GM12878 (cell line): ENCODE data around the gene NAA15. TPM values are rescaled to one million over a fixed set of nuclear protein-coding genes. Genes with fewer than 3 reads are reported as not detected.
A peak's percentile ranks its signal among the peaks of the same experiment; 100 is the strongest.

ENCODE experiments used
- ATAC-seq: fragments of 200-7000 bp; cut with Tn5 transposase; 3 replicates; pipeline ENCODE4 v1.9.1; 2020; ENCODE audit warnings: mild to moderate bottlenecking, moderate library complexity
- BruUV-seq: library from RNA; stranded (reverse); fragments of 400-500 nt; replicated peaks from 2 replicates; lab custom pipeline; 2021; lab: Mats Ljungman, UMichigan
- CTCF ChIA-PET: fragments of 300-600 bp; sonication (Branson Sonifier 250); formaldehyde crosslinking; extraction: SDS; loops from one replicate; lab custom pipeline; 2021; ENCODE audit warnings: inconsistent platforms; lab: Yijun Ruan, JAX
- POLR2A ChIA-PET: fragments of 350-600 bp; formaldehyde crosslinking; extraction: SDS; loops from one replicate; lab custom pipeline; 2021; ENCODE audit warnings: inconsistent platforms; lab: Charles Lee
- RAD21 ChIA-PET: fragments of 300-600 bp; sonication (Branson Sonifier 250); formaldehyde crosslinking; loops from one replicate; lab custom pipeline; 2023; ENCODE audit warnings: antibody characterized with exemption; ENCODE audit not compliant: unreplicated experiment; lab: Charles Lee
- SMC1A ChIA-PET: fragments of 300-600 bp; sonication (Branson Sonifier 250); formaldehyde crosslinking; loops from one replicate; lab custom pipeline; 2023; ENCODE audit not compliant: unreplicated experiment, uncharacterized antibody; lab: Charles Lee
- DNase-seq: peaks from one replicate; pipeline ENCODE4 v3.0.0-alpha.2; 2011; ENCODE audit warnings: low read depth, low spot score
- FAIRE-seq: peaks from 3 replicates; lab custom pipeline; 2011; peaks lifted over from hg19 to GRCh38; lab: Jason Lieb, UNC
- H2AFZ ChIP-seq: 2 replicates; pipeline ENCODE4 v1.6.0; 2011; ENCODE audit warnings: low read depth, low read length, control low read depth; ENCODE audit not compliant: control insufficient read depth
- H3K27ac ChIP-seq: 2 replicates; pipeline ENCODE4 v1.5.1; 2011; ENCODE audit warnings: control low read depth; ENCODE audit not compliant: control insufficient read depth, insufficient read depth
- H3K27me3 ChIP-seq, 2 experiments: replicated peaks in 1 of 2; 2 replicates each; pipeline versions ENCODE4 v1.6.0 to v1.6.1; 2011; ENCODE audit warnings: low read length in 1 of 2; ENCODE audit not compliant: control insufficient read depth in 2 of 2, insufficient read depth in 2 of 2
- H3K36me3 ChIP-seq, 2 experiments: 2 replicates each; pipeline ENCODE4 v1.5.1; 2011; ENCODE audit warnings: low read length in 1 of 2; ENCODE audit not compliant: control insufficient read depth in 2 of 2, insufficient read depth in 2 of 2
- H3K4me1 ChIP-seq: 2 replicates; pipeline ENCODE4 v1.6.1; 2011; ENCODE audit warnings: mild to moderate bottlenecking, low read length, moderate library complexity, mixed read lengths; ENCODE audit not compliant: control insufficient read depth, insufficient read depth
- H3K4me2 ChIP-seq: 2 replicates; pipeline ENCODE4 v1.6.0; 2011; ENCODE audit warnings: control low read depth; ENCODE audit not compliant: control insufficient read depth, insufficient read depth
- H3K4me3 ChIP-seq: fragments of 200-600 bp; sonication (generic); 2 replicates; pipeline ENCODE4 v1.5.1; 2016
- H3K79me2 ChIP-seq: 2 replicates; pipeline ENCODE4 v1.6.0; 2011; ENCODE audit warnings: low read length; ENCODE audit not compliant: control insufficient read depth, insufficient read depth
- H3K9ac ChIP-seq: 2 replicates; pipeline ENCODE4 v1.8.0; 2011; ENCODE audit warnings: low read length, control low read depth, mixed read lengths; ENCODE audit not compliant: control insufficient read depth, insufficient read depth
- H3K9me3 ChIP-seq: replicated peaks from 3 replicates; pipeline ENCODE4 v1.5.1; 2011; ENCODE audit warnings: mild to moderate bottlenecking, low read length; ENCODE audit not compliant: control insufficient read depth, insufficient read depth
- H4K20me1 ChIP-seq: 2 replicates; pipeline ENCODE4 v1.6.0; 2011; ENCODE audit not compliant: control insufficient read depth, insufficient read depth
- EZH2 ChIP-seq: IDR thresholded peaks from 2 replicates; pipeline ENCODE4 v1.6.1; 2012; ENCODE audit warnings: low read depth, mild to moderate bottlenecking, control low read depth, inconsistent platforms, low read length, borderline replicate concordance; ENCODE audit not compliant: control insufficient read depth
- JUND ChIP-seq: IDR thresholded peaks from 2 replicates; pipeline ENCODE4 v1.6.1; 2012; ENCODE audit warnings: low read depth, mild to moderate bottlenecking, low read length, improper control_type of control experiment, moderate library complexity
- MEF2A ChIP-seq: IDR thresholded peaks from 2 replicates; pipeline ENCODE4 v1.6.1; 2011; ENCODE audit warnings: low read depth, mild to moderate bottlenecking, low read length, moderate library complexity; ENCODE audit not compliant: insufficient read depth
- POLR2A ChIP-seq: IDR thresholded peaks from 2 replicates; pipeline ENCODE4 v1.6.1; 2011; ENCODE audit warnings: low read depth, mild to moderate bottlenecking, low read length
- ZNF384 ChIP-seq: IDR thresholded peaks from 2 replicates; pipeline ENCODE4 v1.6.1; 2012; ENCODE audit warnings: low read depth, mild to moderate bottlenecking, low read length, improper control_type of control experiment, borderline replicate concordance
- ZNF592 ChIP-seq: fragments of 450-650 bp; IDR thresholded peaks from 2 replicates; pipeline ENCODE4 v1.6.1; 2017; ENCODE audit warnings: mild to moderate bottlenecking, moderate library complexity
- WGBS: methylation state at CpG from one replicate; pipeline ENCODE4 v1.1.6; 2016; ENCODE audit warnings: low lambda C conversion rate; ENCODE audit not compliant: insufficient replicate concordance, insufficient coverage; ENCODE audit errors: missing lambda C conversion rate; 5-methylcytosine and 5-hydroxymethylcytosine counted together
- in situ Hi-C: fragments of 300-500 bp; cut with MboI; formaldehyde crosslinking; loops from 9 replicates; pipeline ENCODE4 v1.14.3; 2018; ENCODE audit warnings: mixed read lengths
- intact Hi-C: fragments of 100-400 bp; cut with micrococcal nuclease; formaldehyde crosslinking; loops from one replicate; pipeline ENCODE4 v1.14.2; 2022; ENCODE audit not compliant: unreplicated experiment
- polyA plus RNA-seq, 11 experiments: library from polyadenylated mRNA; depleted of rRNA in 4 of 11; unstranded in 6 of 11; stranded (reverse) in 5 of 11; fragments of >200 nt; fragmentation: Nextera tagmentation in 4 of 11; fragmentation: Illumina TruSeq in 1 of 11; extraction: Ambion mirVana in 4 of 11; extraction: Trizol in 1 of 11; gene quantifications; 1 replicate in 1 of 11; 2 replicates in 10 of 11; pipeline versions ENCODE4 v1.2.1 to v1.2.3, GENCODE V29; 2011 to 2016; ENCODE audit warnings: inconsistent platforms in 2 of 11, missing spikeins in 2 of 11, low read depth in 1 of 11
- total RNA-seq, 4 experiments: library from RNA; depleted of rRNA in 3 of 4; stranded (reverse); fragments of >200 nt in 3 of 4; fragmentation: Illumina TruSeq in 1 of 4; extraction: Trizol in 1 of 4; gene quantifications; 2 replicates each; pipeline versions ENCODE4 v1.2.1 to v1.2.3, GENCODE V29; 2013 to 2021
- TF ChIP-seq, protein P1 (sequence below): fragments of 450-650 bp; IDR thresholded peaks from 2 replicates; pipeline ENCODE4 v1.6.1; 2018; ENCODE audit warnings: mild to moderate bottlenecking, low read depth, moderate library complexity; ENCODE audit not compliant: partially characterized antibody

The NAA15 gene
- total and polyA plus RNA-seq, 10 of the 15 experiments (the other 5 are each of a cell fraction or from before 2014, with no cell fraction given) = 24.3 to 93.1 (median 51.9) TPM

- no TSS peak for BruUV-seq
- 67% methylated on average over 16 of the region's 16 CpGs for WGBS
- no peak overlapping the region for H3K9ac ChIP-seq
- peaks cover 8 to 19% of the 10 kb centered on the region in 2 experiments for H3K27me3 ChIP-seq
- intact Hi-C loops = no loop called here
- H2AFZ ChIP-seq = no peak overlapping the region
- no peak for ATAC-seq
- 0 out of 2 replicates have a peak, but pooled peaks have one; percentile 40 for TF ChIP-seq EZH2
- no peak for TF ChIP-seq JUND
- H3K27ac ChIP-seq = no peak overlapping the region
- no peaks in the 10 kb centered on the region for H3K4me1 ChIP-seq
- ChIA-PET SMC1A (interaction anchor here (0.6 kb wide), 1 partner anchor 1566 kb away, joined by 3 read pairs; no protein-coding TSS in a partner anchor), RAD21 (no interaction called here), CTCF (interaction anchor here (1.0 kb wide), 1 partner anchor 17 kb away, joined by 4 read pairs; no protein-coding TSS in a partner anchor), POLR2A (no interaction called here)
- no peaks in the 10 kb centered on the region; the same call in 2 of the 3 replicates for H3K9me3 ChIP-seq
- no peak for FAIRE-seq
- no peaks in the 10 kb centered on the region for H4K20me1 ChIP-seq
- H3K79me2 ChIP-seq = no peaks in the 10 kb centered on the region
- no peak overlapping the region for H3K4me3 ChIP-seq
- no peaks in the 10 kb centered on the region for H3K36me3 ChIP-seq
- in situ Hi-C loops = no loop called here
- no peak overlapping the region for H3K4me2 ChIP-seq
- DNase-seq = no peak
These were observed 22.8 kb upstream of the NAA15 start for GRCh38 chr4:139278485-139278884.

DNA sequence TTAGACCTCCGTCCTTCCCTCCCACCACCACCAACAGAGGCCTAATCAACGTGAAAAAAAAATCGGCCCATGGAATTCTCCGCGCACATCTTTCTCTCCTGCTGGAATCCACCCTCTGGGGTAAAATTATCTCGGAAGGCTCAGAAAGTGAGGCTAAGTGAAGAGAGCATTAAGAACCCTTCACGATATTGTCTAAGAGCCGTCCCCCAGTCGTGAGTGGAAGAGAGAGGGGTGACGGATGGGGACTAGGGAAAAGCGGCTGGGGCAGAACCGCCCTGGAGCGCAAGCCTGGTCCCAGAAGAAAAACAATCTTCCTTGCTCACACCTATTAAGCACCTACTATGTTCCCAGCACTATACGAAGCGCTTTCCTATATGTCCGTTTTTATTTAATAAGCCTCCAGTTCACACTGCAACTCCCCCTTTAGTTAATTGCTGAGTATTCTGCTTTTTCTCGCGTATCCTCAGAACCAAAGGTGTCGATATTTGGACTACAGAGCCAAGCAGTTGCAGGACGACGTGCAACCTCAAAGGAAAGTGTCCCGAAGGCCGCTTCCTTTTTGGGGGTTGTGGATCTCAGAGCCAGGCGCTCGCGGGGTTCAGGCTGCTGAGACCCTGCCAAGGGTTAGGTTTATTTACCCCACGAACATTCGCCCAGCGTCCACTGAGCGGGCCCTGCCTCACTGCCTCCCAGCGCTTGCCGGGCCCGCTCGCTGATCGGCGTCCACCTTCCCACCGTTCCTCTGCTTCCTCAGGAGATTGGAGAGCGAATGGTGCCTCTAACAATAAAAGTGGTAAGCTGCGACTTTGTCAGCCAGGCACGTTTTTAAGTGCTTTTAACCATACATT lies 22.2 kb upstream of the NAA15 start:
- Histone ChIP-seq H3K79me2 (no peaks in the 10 kb centered on the region), H3K4me1 (no peaks in the 10 kb centered on the region), H4K20me1 (no peaks in the 10 kb centered on the region), H3K27me3 (peaks cover 8 to 19% of the 10 kb centered on the region in 2 experiments), H3K27ac (no peak overlapping the region), H3K36me3 (no peaks in the 10 kb centered on the region), H3K9me3 (no peaks in the 10 kb centered on the region; the same call in 2 of the 3 replicates), H2AFZ (no peak overlapping the region), H3K4me3 (0 out of 2 replicates have a peak overlapping the region, but pooled peaks have one; percentile 18), H3K4me2 (peak overlapping the region; percentile 50), H3K9ac (no peak overlapping the region)
- intact Hi-C loops = no loop called here
- BruUV-seq = no TSS peak
- ChIA-PET POLR2A (no interaction called here), CTCF (interaction anchor here (1.0 kb wide), 1 partner anchor 17 kb away, joined by 4 read pairs; no protein-coding TSS in a partner anchor), RAD21 (no interaction called here), SMC1A (interaction anchor here (0.6 kb wide), 1 partner anchor 1566 kb away, joined by 3 read pairs; no protein-coding TSS in a partner anchor)
- 14% methylated on average over 40 of the region's 40 CpGs for WGBS
- in situ Hi-C loops = no loop called here
- DNase-seq = no peak
- ATAC-seq = peak; percentile 30; the same call in 2 of the 3 replicates
- no peak for FAIRE-seq
- TF ChIP-seq POLR2A (no peak), ZNF592 (no peak), ZNF384 (no peak), MEF2A (no peak)
- TF ChIP-seq, protein P1, sequence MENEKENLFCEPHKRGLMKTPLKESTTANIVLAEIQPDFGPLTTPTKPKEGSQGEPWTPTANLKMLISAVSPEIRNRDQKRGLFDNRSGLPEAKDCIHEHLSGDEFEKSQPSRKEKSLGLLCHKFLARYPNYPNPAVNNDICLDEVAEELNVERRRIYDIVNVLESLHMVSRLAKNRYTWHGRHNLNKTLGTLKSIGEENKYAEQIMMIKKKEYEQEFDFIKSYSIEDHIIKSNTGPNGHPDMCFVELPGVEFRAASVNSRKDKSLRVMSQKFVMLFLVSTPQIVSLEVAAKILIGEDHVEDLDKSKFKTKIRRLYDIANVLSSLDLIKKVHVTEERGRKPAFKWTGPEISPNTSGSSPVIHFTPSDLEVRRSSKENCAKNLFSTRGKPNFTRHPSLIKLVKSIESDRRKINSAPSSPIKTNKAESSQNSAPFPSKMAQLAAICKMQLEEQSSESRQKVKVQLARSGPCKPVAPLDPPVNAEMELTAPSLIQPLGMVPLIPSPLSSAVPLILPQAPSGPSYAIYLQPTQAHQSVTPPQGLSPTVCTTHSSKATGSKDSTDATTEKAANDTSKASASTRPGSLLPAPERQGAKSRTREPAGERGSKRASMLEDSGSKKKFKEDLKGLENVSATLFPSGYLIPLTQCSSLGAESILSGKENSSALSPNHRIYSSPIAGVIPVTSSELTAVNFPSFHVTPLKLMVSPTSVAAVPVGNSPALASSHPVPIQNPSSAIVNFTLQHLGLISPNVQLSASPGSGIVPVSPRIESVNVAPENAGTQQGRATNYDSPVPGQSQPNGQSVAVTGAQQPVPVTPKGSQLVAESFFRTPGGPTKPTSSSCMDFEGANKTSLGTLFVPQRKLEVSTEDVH = no peak
